ENCODE measurements around the gene FOXD1. TPM values are rescaled to one million over a fixed set of nuclear protein-coding genes. Genes with fewer than 3 reads are reported as not detected.

Gene FOXD1
- total and polyA plus RNA-seq, 9 of the 15 experiments (the other 6 are each of a cell fraction or from before 2014, with no cell fraction given) = 0.03 to 0.40 (median 0.10) TPM; not detected in 4

Other genes with a start within 250 kb of the FOXD1 start
- 500 and 534 TPM in 2 replicates for gene BTF3, start 49.7 kb upstream of the FOXD1 start, total RNA-seq (2014; rRNA removed)
- 775 and 842 TPM in 2 replicates for gene BTF3, start 49.7 kb upstream of the FOXD1 start, total RNA-seq (2014; rRNA removed; fragmentation: Illumina TruSeq; extraction: Trizol)
- gene BTF3, start 49.7 kb upstream of the FOXD1 start, total RNA-seq (2015; rRNA removed; fragmentation: Illumina TruSeq; extraction: Trizol) = 754 and 814 TPM in 2 replicates
- 808 and 883 TPM in 2 replicates for gene BTF3, start 49.7 kb upstream of the FOXD1 start, total RNA-seq (2021)
- 761 and 848 TPM in 2 replicates for gene BTF3, start 49.7 kb upstream of the FOXD1 start, polyA plus RNA-seq (2011; rRNA removed)
- 1,456 and 1,637 TPM in 2 replicates for gene BTF3, start 49.7 kb upstream of the FOXD1 start, polyA plus RNA-seq (2014; fragmentation: Illumina TruSeq; extraction: Trizol)
- gene BTF3, start 49.7 kb upstream of the FOXD1 start, polyA plus RNA-seq (2014; fragmentation: Nextera tagmentation; extraction: Ambion mirVana) = 1,000 to 10,000 TPM; 1,000 to 1,004 TPM
- gene BTF3, start 49.7 kb upstream of the FOXD1 start, polyA plus RNA-seq (2014; rRNA removed) = 860 and 925 TPM in 2 replicates
- 9.8 and 9.9 TPM in 2 replicates for gene ANKRA2, start 116.9 kb upstream of the FOXD1 start, total RNA-seq (2014; rRNA removed)
- 15.8 and 20.2 TPM in 2 replicates for gene ANKRA2, start 116.9 kb upstream of the FOXD1 start, total RNA-seq (2014; rRNA removed; fragmentation: Illumina TruSeq; extraction: Trizol)
- gene ANKRA2, start 116.9 kb upstream of the FOXD1 start, total RNA-seq (2015; rRNA removed; fragmentation: Illumina TruSeq; extraction: Trizol) = 7.9 and 8.9 TPM in 2 replicates
- 8.5 and 13.5 TPM in 2 replicates for gene ANKRA2, start 116.9 kb upstream of the FOXD1 start, total RNA-seq (2021)
- 24.6 and 28.7 TPM in 2 replicates for gene ANKRA2, start 116.9 kb upstream of the FOXD1 start, polyA plus RNA-seq (2011; rRNA removed)
- 10.5 and 11.7 TPM in 2 replicates for gene ANKRA2, start 116.9 kb upstream of the FOXD1 start, polyA plus RNA-seq (2014; fragmentation: Illumina TruSeq; extraction: Trizol)
- gene ANKRA2, start 116.9 kb upstream of the FOXD1 start, polyA plus RNA-seq (2014; fragmentation: Nextera tagmentation; extraction: Ambion mirVana) = 10 to 100 TPM; 11.9 to 16.4 TPM
- gene ANKRA2, start 116.9 kb upstream of the FOXD1 start, polyA plus RNA-seq (2014; rRNA removed) = 12.3 and 12.8 TPM in 2 replicates
- 28.1 and 31.2 TPM in 2 replicates for gene UTP15, start 117.0 kb upstream of the FOXD1 start, total RNA-seq (2014; rRNA removed)
- gene UTP15, start 117.0 kb upstream of the FOXD1 start, total RNA-seq (2014; rRNA removed; fragmentation: Illumina TruSeq; extraction: Trizol) = 46.2 and 55.4 TPM in 2 replicates
- gene UTP15, start 117.0 kb upstream of the FOXD1 start, total RNA-seq (2015; rRNA removed; fragmentation: Illumina TruSeq; extraction: Trizol) = 38.3 and 46.7 TPM in 2 replicates
- gene UTP15, start 117.0 kb upstream of the FOXD1 start, total RNA-seq (2021) = 38.9 and 51.0 TPM in 2 replicates
- 24.0 and 33.8 TPM in 2 replicates for gene UTP15, start 117.0 kb upstream of the FOXD1 start, polyA plus RNA-seq (2011; rRNA removed)
- gene UTP15, start 117.0 kb upstream of the FOXD1 start, polyA plus RNA-seq (2014; fragmentation: Illumina TruSeq; extraction: Trizol) = 29.8 and 37.0 TPM in 2 replicates
- gene UTP15, start 117.0 kb upstream of the FOXD1 start, polyA plus RNA-seq (2014; fragmentation: Nextera tagmentation; extraction: Ambion mirVana) = 10 to 100 TPM; 28.1 to 49.3 TPM
- 33.7 and 34.1 TPM in 2 replicates for gene UTP15, start 117.0 kb upstream of the FOXD1 start, polyA plus RNA-seq (2014; rRNA removed)
- not detected in 2 replicates for gene ARHGEF28, start 177.4 kb upstream of the FOXD1 start, total RNA-seq (2014; rRNA removed)
- not detected in 2 replicates for gene ARHGEF28, start 177.4 kb upstream of the FOXD1 start, total RNA-seq (2014; rRNA removed; fragmentation: Illumina TruSeq; extraction: Trizol)
- gene ARHGEF28, start 177.4 kb upstream of the FOXD1 start, total RNA-seq (2015; rRNA removed; fragmentation: Illumina TruSeq; extraction: Trizol) = not detected in 2 replicates
- 0.07 and 0.27 TPM in 2 replicates for gene ARHGEF28, start 177.4 kb upstream of the FOXD1 start, total RNA-seq (2021)
- gene ARHGEF28, start 177.4 kb upstream of the FOXD1 start, polyA plus RNA-seq (2011; rRNA removed) = not detected in 2 replicates
- gene ARHGEF28, start 177.4 kb upstream of the FOXD1 start, polyA plus RNA-seq (2014; fragmentation: Illumina TruSeq; extraction: Trizol) = not detected in 2 replicates
- not detected for gene ARHGEF28, start 177.4 kb upstream of the FOXD1 start, polyA plus RNA-seq (2014; fragmentation: Nextera tagmentation; extraction: Ambion mirVana)
- not detected in 2 replicates for gene ARHGEF28, start 177.4 kb upstream of the FOXD1 start, polyA plus RNA-seq (2014; rRNA removed)

All from K562 (cell line).